ENCODE measurements around the gene ZFP14.
"Not testable (repeated sequence)": the region's sequence is repeated elsewhere in the genome, so short reads cannot be mapped to it uniquely, and the experiment has no call there.

DNA sequence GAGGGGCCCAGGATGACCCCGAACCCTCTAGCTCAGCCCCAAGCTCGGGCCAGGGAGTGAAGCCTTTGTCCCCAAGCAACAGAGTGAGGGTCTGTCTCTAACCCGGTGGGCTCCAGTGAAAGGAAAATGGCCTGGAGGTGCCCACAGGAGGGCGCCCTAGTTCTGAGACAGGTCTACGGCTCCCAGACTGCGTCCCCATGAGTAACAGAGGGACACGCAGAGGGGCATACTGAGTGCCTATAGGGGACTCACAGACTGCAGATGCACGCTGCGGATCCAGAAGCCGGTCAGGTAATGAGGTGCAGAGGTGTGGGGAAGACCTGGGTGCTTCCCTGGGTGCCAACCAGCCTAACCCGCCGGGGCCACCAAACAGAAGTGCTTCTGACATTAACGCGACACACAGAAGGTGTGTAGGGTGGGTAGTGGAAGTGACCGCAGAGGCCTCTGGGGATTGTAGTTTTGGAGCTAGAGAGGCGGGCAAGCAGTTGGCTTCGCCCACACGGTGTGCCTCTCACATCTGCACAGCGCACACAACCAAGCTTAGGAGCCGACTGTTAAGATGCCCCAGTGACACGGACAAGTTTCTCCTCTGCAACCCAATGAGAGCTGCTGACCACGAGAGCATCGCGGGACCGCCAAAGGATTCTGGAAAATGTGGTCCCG is 67.8 kb downstream of the ZFP14 start:
- TF ChIP-seq POLR2A (IDR thresholded peaks at IDR 0.05), result not testable (repeated sequence)
- TF ChIP-seq, protein P1, sequence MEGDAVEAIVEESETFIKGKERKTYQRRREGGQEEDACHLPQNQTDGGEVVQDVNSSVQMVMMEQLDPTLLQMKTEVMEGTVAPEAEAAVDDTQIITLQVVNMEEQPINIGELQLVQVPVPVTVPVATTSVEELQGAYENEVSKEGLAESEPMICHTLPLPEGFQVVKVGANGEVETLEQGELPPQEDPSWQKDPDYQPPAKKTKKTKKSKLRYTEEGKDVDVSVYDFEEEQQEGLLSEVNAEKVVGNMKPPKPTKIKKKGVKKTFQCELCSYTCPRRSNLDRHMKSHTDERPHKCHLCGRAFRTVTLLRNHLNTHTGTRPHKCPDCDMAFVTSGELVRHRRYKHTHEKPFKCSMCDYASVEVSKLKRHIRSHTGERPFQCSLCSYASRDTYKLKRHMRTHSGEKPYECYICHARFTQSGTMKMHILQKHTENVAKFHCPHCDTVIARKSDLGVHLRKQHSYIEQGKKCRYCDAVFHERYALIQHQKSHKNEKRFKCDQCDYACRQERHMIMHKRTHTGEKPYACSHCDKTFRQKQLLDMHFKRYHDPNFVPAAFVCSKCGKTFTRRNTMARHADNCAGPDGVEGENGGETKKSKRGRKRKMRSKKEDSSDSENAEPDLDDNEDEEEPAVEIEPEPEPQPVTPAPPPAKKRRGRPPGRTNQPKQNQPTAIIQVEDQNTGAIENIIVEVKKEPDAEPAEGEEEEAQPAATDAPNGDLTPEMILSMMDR (IDR thresholded peaks at IDR 0.05), result not testable (repeated sequence)
